ENCODE data around the gene GNG12.

GNG12 gene

DNA sequence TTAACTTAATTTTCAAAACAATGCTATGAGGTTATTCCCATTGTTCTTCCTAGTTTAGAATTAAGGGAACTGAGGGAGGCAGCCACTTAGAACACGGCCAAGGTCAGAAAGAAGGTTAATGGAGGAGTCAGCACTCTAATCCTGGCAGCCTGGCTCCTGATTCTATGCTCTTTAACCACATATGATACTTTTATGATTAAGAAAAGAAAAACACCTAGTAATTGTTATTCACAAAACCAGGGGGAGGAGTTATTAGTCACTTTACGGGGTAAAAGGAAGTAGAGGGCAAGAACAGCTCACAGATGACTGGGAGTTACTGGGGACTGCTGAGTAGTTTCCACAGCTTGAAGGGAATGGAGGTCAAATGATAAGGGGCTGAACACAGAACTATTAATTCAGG is 109.6 kb downstream of the GNG12 start:
- no peak for TF ChIP-seq GATA3 (IDR thresholded peaks at IDR 0.05; ENCODE audit: low read depth, low read length)

DNA sequence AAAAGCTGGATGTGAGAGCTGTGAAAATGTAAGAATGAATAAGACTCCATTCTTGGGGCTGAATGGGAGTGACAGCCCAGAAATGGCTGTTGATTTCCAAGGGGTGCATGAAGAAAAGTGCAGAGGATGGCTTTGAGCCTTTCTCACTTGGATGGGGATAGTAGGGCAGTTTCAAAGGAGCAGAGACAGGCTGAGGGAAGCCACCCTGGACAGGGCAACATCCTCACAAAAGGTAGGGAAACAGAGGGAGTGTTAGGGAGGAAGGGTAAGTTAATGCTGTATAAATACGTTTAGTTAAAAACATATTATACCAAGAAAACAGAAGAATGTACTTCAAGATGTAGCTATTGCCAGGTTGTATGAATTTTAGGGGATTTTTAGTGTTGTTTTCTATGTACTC is 110.1 kb downstream of the GNG12 start:
- TF ChIP-seq GATA2 (IDR thresholded peaks at IDR 0.05; ENCODE audit: low read depth, low read length) (no peak), GATA3 (IDR thresholded peaks at IDR 0.05; ENCODE audit: low read depth, low read length) (no peak)

DNA sequence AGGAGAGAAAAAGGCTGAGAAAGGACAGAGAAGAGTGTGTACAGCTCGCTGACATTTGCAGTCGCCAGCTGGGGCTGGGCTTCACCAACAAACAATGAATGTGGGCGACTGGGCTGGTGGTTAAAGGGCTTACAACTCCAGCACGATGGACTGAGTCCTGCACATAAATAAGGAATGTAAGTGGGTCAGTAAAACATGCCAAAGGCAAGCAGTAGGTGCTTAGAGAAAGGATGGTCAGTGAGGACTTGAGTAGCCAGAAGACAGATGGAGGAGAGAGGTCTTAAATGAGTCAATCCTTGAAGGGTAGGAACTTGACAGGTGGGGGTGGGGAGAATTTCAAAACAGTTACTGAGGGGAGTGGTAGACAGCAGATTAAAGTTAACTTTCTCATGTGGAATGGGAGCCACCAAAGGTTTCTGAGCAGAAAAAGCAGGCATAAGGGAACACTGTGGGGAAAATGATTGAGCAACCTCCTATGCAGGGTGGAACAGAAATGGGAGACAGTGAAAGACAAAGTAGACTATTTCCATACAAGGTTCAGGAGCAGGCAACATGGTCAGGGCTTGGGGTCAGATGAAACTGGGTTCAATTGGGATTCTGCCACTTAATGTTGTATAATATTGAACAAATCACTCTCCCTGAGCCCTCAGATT is 110.8 kb downstream of the GNG12 start:
- TF ChIP-seq GATA3 (IDR thresholded peaks at IDR 0.05; ENCODE audit: low read depth, low read length), result no peak
- TF ChIP-seq GATA2 (IDR thresholded peaks at IDR 0.05; ENCODE audit: low read depth, low read length), result no peak

DNA sequence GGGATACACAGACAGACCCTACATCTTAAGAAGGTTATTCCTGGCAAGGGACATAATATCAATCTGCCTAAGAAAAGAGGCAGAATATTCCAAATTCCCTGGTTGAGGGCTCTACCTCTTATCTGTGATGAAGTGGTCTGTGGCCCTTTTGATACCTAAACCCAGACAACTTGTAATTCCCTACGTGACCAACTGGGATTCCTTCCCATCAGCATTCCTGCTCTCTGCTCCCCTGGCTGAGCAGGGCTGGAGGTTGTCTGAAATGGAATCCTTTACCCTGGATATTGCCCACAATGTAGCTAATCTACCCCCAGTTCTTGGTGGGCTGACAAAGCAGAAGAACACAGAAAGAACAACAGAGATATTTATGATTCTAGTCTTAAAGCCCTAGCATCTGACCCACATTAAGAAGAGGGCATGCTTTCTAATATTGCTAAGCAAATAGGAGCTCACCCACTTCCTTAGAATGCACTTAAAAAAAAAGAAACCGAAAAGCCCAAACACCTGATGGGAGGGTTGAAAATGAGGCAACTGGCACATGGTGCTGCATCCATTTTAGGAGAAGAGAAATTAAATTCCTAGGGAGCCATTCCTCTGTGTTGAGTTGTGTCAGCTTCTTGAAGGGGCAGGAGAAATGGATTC is 111.5 kb downstream of the GNG12 start:
- no peak for TF ChIP-seq GATA2 (IDR thresholded peaks at IDR 0.05; ENCODE audit: low read depth, low read length)
- no peak for TF ChIP-seq GATA3 (IDR thresholded peaks at IDR 0.05; ENCODE audit: low read depth, low read length)

DNA sequence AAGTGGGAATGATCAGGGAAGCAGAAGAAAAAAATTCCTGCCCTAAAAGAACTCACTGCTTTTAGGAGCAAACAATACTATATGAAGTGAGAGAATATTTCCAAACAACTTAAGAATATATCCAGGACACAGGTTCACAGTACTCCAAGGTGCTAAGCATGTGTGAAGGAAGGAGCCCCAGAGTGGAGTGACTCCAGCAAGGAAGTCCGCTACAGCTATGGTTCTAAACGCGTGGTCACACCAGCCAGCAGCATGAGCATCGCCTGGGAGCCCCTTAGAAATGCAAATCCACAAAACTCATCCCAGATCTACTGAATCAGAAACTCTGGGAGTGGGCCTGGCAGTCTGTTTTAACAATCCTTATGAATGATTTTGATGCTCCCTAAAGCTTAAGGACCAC is 112.2 kb downstream of the GNG12 start:
- TF ChIP-seq GATA2 (IDR thresholded peaks at IDR 0.05; ENCODE audit: low read depth, low read length) (no peak), GATA3 (IDR thresholded peaks at IDR 0.05; ENCODE audit: low read depth, low read length) (no peak)

DNA sequence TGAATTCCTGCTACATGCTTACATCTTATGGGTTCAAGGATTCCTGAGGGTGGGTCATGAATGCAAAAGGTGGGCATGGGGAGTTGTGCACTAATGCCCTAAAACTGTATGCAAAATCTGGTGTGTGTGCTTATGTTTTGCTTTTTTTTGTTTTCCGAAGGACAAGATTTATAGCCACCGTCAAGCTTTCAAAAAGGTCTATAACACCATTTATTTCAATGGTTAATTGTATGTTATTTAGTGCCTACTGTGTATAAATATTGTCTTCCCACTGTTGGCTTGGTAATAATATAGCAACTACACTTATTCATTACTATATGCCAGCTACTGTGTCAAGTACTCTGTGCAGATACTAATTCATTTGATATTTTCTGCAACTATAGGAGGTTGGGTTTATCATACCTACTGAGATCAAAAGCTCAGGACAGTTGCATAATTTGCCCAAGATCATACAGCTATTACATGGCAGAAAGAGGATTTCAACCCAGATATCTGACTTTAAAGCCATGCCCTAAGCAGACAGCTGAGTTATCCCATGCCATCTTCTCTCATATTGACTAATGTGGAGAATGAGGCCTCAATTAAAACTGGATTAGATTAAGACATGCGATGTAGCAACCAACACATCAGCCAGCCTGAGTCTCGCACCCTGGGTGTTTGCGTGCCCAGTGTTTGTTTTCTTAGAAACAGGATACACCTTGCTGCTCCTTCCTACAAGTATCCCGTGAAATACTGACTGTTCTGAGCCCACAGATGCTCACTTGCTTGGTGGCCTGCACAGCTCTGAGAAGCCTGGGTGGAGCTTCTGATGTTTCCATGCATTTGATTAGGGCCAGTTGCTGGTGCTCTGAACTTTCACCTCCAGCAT is 113.7 kb downstream of the GNG12 start:
- TF ChIP-seq GATA3 (IDR thresholded peaks at IDR 0.05; ENCODE audit: low read depth, low read length), result no peak
- no peak for TF ChIP-seq GATA2 (IDR thresholded peaks at IDR 0.05; ENCODE audit: low read depth, low read length)

DNA sequence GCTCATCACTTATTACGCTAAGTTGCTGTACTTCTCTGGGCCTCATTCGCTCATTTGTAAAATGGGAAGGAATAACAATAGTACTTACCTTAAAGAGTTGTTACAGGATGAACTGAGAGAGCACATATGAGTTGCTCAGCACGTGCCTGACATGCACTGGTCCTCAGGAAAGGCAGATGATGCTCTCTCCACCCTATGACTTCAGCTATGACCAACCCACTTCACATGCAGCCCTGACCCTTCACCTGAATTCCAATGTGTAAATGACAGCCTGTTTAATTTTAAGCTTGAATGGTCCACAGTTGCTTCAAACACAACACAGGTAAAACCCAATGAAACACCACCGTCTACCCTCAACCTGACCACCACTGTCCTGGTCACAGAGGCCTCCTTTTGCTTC is 115.4 kb downstream of the GNG12 start:
- TF ChIP-seq GATA3 (IDR thresholded peaks at IDR 0.05; ENCODE audit: low read depth, low read length) (no peak), GATA2 (IDR thresholded peaks at IDR 0.05; ENCODE audit: low read depth, low read length) (no peak)

DNA sequence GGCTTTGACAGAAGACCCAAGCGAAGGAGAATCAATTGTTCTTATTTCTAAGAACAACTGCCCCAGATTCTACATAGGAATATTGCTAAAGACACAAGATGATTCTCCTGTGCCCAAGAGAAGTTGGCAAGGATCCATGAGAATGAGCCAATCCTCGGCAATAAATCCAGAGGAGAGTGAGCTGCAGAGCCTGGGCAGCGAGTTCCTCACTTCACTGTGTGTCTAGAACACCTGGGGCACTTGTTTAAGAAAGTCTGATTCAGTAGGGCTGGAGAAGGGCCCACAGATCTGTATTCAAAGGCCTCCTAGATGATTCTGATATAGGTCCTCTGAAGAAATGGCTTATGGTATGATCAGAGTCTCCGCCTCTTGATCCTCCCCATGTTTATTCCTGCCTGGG is 116.5 kb downstream of the GNG12 start:
- TF ChIP-seq GATA2 (IDR thresholded peaks at IDR 0.05; ENCODE audit: low read depth, low read length) (no peak), GATA3 (IDR thresholded peaks at IDR 0.05; ENCODE audit: low read depth, low read length) (no peak)

DNA sequence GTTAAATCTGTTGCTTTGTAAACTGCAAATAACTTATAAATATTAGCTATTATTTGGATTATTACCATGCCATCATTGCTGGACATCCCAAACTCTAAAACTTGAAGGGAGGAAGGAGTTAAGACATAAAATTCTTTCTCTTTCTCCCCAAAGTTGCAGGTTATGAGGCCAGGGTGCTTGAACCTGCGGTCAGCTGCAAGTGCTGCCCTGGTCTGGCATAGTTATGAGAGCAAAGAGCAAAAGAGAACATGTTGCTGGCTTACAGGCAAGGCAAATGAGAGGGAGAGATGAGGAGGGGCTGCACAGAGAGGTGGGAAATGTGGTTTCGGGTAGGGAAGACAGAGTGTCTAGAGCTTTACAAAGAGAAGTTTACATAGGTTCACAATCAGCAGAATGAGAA is 117.4 kb downstream of the GNG12 start:
- TF ChIP-seq GATA3 (IDR thresholded peaks at IDR 0.05; ENCODE audit: low read depth, low read length) (no peak), GATA2 (IDR thresholded peaks at IDR 0.05; ENCODE audit: low read depth, low read length) (no peak)

DNA sequence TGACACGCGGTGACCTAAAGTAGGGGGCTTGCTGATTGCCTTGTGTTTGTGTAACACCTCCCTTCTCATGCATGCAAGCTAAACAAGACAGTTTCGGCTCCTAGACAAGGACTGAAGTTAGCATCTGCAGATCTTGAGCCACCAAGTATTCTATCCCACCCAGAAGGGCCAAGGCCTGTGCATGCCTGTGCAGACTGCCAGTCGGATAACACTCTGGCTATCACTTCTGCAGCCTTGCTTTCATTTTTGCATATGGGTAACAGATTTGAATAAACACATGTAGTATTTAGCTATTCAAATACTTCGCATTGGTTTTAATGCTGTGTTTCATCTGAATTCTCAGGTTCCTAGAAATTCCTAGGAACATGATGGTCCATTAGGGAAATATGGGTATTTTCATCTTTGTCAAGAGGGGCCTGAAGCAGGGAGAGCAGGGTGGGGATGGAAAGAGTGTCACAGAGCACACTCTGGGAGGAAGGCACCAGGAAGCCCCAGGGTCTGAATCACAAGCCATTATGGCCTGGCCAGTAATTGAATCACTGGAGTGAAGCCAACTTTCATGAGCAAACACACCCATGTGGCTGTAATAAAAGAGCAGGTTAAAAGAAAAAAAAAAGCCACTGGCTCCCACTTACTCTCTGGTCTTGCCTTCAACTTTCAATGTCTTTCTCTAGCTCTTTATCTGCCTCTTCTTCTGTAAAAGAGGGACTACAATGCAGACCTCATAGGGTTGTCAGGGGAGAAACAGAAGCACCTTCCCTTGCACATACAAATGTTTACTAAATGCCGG is 120.0 kb downstream of the GNG12 start:
- TF ChIP-seq GATA2 (IDR thresholded peaks at IDR 0.05; ENCODE audit: low read depth, low read length), result no peak

DNA sequence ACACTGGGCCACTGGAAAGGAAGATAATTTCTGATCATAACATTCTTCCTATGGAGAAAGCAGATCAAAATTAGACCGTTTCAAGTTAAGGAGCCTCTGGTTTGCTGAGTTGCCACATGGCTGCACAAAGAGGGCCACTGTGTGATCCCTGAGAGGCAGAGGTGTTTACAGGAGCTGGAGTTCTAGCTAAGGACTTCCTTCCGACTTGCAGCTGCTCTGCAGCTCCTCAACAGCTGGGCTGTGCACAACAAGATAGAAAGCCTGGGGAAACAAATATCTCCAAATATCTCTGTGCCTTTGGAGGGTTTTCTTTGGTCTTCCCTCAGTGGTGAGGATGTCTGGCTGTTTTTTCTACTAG is 121.4 kb downstream of the GNG12 start:
- no peak for TF ChIP-seq GATA3 (IDR thresholded peaks at IDR 0.05; ENCODE audit: low read depth, low read length)
- TF ChIP-seq GATA2 (IDR thresholded peaks at IDR 0.05; ENCODE audit: low read depth, low read length), result no peak

DNA sequence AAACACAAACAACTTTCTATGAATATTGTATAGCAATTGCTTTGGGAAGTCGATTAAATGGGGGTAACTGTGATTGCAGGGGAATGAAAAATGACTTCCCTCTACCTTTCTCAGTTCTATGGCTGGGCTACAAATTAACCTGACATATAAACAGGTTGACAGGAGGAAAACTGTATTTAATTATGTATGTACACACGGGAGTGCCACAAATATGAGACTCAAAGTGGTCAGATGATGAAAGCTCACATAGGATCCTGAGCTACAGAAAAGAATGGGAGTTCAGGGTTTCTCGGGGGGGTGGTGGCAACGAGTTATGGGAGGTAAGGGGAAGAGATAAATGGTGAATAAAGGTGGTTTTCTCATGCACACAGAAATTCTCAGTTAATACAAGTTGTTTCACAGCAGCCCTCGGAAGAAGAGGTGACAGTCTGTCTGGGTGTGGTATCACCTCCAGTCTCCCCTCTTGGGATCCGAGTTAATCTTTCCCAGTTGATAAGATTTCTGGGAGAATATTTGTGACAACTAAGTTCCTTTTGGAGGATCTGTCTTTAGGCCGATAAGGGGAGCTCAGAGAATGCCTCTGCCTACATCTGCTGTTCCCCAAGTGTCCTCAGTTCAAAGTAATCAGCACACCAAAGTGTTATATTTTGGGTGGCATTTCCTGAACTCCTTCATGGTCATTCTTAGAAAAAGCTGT is 122.0 kb downstream of the GNG12 start:
- no peak for TF ChIP-seq GATA2 (IDR thresholded peaks at IDR 0.05; ENCODE audit: low read depth, low read length)
- TF ChIP-seq GATA3 (IDR thresholded peaks at IDR 0.05; ENCODE audit: low read depth, low read length), result no peak

DNA sequence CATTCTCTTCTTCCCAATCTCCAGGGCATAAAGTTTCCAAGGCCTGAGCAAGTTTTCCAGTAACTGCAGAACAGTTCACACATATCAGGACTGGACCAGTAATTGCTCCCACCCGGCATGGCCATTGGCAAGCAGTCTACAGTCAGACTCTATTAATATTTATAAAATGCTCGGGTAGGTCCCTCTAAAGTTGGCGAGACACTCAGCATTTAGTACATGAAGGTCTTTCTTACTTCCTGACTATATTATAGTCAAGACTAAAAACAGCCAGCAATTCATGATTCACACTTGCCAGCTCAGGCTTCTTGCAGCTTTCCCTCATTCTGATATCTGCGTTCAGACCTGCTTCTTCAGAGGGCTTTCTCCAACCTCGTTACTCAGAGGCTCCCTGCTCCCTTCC is 122.8 kb downstream of the GNG12 start:
- no peak for TF ChIP-seq GATA3 (IDR thresholded peaks at IDR 0.05; ENCODE audit: low read depth, low read length)

DNA sequence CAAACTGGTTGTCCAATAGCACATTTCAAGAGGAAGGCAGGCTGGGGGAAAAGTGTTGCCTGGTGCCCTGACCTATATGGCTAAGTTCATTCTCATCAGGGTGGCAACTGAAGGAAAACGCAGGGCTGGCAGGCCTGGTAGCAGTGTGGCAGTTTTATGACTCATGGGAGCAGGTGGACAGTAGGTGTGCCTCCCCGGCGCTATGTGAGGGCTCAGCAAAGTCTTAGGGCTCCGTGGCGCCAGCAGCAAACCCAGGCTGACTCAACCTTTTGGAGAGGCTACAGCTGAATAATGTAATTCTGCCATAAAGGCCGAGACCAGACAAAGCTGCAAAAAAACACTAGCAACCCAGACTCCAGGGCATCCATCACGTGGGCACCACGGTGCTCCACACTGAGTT is 124.7 kb downstream of the GNG12 start:
- TF ChIP-seq GATA3 (IDR thresholded peaks at IDR 0.05; ENCODE audit: low read depth, low read length) (no peak), GATA2 (IDR thresholded peaks at IDR 0.05; ENCODE audit: low read depth, low read length) (no peak)

Measured in SH-SY5Y (cell line).